22Rv1 (cell line): ENCODE measurements around the gene ACSL4.

Experiments used
- ZFX ChIP-seq: fragments of 450-650 bp; IDR thresholded peaks from 2 replicates; pipeline ENCODE4 v1.6.1; 2017; ENCODE audit warnings: antibody characterized with exemption, borderline replicate concordance
- TF ChIP-seq, protein P1 (sequence below): fragments of 450-650 bp; IDR thresholded peaks from 2 replicates; pipeline ENCODE4 v1.5.1; 2017; ENCODE audit warnings: mild to moderate bottlenecking

- TF ChIP-seq, protein P1, sequence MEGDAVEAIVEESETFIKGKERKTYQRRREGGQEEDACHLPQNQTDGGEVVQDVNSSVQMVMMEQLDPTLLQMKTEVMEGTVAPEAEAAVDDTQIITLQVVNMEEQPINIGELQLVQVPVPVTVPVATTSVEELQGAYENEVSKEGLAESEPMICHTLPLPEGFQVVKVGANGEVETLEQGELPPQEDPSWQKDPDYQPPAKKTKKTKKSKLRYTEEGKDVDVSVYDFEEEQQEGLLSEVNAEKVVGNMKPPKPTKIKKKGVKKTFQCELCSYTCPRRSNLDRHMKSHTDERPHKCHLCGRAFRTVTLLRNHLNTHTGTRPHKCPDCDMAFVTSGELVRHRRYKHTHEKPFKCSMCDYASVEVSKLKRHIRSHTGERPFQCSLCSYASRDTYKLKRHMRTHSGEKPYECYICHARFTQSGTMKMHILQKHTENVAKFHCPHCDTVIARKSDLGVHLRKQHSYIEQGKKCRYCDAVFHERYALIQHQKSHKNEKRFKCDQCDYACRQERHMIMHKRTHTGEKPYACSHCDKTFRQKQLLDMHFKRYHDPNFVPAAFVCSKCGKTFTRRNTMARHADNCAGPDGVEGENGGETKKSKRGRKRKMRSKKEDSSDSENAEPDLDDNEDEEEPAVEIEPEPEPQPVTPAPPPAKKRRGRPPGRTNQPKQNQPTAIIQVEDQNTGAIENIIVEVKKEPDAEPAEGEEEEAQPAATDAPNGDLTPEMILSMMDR: no peak
- no peak for TF ChIP-seq ZFX
Measured at GRCh38 chrX:109751698-109752097, 18.6 kb upstream of the ACSL4 start.
